HG02973 (cell line): ENCODE data around the gene U2AF2.

Experiments
- ATAC-seq: cut with Tn5 transposase; IDR thresholded peaks from one replicate; pipeline ENCODE4 v1.9.1; 2021; ENCODE audit warnings: moderate library complexity; ENCODE audit not compliant: unreplicated experiment

Gene U2AF2

DNA sequence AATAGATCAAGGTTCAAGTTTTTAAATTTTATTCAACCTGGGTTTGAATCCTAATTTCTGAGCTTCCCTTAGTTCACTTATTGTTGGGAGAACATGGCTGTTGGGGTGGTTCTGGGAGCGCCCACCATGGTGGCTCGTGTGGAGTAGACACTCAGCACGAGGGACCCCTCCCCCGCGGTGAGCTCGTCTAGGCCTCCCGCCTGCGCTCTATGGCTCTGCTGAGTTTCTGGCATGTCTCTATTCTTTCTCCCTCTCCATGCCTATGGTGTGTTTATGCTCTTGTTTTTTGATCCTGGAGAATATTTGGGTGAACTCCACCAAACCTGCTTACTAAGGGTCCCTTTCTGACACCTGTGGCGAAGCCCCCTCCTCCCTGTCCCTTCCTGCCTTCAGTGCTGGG lies 18.6 kb downstream of the U2AF2 start:
- ATAC-seq: no peak

DNA sequence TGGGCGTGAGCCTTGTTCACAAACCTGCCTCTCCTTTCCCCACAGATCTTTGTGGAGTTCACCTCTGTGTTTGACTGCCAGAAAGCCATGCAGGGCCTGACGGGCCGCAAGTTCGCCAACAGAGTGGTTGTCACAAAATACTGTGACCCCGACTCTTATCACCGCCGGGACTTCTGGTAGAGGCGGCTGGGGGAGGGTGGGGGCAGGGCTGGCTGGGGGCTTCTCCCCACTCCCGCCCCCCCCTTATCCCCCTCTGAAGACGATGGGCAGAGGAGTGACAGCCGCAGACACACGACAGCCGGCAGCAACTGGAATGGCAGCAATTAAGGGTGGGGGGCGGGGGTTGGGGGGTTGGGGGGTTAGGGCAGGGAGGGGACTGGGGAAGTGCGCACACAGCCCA lies 19.1 kb downstream of the U2AF2 start:
- ATAC-seq: no peak

DNA sequence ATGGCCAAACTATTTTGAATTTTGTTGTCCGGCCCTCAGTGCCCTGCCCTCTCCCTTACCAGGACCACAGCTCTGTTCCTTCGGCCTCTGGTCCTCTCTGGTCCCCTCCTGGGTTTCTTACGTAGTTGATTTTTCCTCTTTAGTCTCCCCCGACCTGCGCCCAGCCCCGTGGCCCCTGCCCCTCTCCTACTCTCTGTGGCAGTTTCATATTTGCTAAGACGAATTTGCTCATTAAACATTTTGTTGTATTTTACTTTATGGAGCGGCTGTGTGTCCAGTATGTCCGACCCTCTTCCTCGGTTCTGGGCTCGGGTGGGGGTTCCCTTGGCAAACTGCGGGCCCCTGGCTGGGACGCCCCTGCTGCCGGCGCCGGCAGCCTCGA lies 19.6 kb downstream of the U2AF2 start:
- ATAC-seq: no peak

DNA sequence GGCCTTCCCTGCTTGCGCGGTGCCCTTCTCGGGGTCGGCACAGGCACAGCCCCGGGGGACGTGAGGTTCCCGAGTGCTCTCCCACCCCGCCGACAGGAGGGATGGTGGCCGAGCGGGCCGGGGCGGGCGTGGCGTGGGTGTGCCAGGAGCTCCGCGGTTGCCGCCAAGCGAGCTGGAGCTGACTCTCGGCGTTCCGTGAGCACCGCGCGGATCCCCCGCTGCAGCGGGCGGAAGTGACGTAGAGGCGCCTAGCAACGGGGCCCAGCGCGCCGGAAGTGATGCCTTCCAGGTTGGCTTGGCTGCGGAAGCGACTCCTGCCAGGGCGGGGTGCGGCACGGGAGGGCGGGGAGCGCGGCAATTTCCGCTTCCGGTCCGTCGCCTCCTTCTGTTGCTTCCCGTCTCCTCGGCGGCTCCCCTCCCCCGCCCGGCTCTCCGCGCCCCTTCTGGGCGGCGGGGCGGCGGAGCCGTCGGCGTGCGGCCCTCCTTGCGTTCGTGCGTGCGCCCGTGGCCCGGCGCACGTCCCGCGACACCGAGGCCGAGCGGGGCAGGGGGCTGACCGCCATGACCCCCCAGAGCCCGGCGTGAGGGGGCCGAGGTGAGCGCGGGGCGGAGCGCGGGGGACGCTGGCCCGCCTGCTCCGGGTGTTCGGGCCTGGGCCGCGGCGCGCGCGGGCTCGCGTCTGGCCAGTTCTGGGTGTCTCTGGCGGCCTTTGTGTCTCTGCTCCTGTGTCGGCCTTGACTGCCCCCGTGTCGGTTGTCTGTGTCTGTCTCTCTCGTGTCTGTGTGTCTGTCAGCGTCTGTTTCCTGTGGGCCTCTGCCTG lies 20.2 kb downstream of the U2AF2 start, which contains the start of gene EPN1:
EPN1 (plus strand) TSS at position 386 of the 820 bp plus-strand sequence. CDS start 3,402 bp downstream, outside the sequence.
- peak; percentile 54 for ATAC-seq

DNA sequence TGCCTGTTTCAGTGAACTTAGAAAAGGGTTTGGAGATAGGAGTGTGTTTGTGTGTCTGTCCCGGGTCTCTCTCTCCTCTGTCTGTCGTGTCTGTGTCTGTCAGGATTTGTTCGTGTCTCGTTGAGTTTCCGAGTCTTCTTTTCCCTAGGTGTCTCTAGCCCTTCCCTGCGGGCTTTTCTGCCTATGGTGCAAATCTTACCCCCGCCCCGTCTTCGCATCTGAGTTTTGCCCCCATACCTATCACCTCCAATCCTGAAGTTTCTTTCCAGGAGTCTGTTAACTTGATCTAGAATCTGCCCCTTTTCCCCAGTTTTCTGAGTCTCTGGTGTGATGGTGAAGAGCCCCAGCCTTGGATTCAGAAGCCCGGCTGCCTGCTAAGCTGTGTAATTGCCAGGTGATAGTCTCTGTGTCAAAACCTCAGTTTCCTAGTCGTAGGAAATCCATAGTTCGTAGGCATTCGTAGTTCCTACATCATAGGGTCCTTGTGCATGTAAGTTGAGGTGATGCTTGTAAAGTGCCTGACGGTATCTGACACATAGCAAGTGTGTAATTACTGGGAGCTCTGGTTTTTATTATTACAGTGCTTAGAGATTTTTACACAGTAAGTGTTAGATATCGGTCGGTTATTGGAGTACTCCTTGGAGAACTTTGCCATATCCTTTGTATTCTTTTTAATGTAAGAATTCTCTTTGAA lies 21.0 kb downstream of the U2AF2 start:
- no peak for ATAC-seq

DNA sequence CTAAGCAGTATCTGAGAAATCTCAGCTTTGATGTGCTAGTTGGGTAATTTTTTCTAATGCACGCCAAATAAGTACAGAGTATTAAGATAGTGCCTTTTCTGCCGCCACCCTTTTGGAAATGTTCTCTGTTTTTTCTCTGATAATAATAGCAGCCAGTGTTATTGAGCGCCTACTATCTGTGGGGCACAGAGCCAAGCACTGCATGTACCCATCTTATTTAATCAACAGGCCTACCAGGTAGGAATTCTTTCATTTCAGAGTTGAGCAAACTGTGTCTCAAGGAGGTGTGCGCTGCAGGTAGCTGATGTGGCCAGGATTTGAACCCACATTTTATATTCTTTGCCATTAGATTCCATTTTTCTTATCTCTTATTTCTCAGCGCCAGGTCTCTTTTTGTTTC lies 21.5 kb downstream of the U2AF2 start:
- no peak for ATAC-seq

DNA sequence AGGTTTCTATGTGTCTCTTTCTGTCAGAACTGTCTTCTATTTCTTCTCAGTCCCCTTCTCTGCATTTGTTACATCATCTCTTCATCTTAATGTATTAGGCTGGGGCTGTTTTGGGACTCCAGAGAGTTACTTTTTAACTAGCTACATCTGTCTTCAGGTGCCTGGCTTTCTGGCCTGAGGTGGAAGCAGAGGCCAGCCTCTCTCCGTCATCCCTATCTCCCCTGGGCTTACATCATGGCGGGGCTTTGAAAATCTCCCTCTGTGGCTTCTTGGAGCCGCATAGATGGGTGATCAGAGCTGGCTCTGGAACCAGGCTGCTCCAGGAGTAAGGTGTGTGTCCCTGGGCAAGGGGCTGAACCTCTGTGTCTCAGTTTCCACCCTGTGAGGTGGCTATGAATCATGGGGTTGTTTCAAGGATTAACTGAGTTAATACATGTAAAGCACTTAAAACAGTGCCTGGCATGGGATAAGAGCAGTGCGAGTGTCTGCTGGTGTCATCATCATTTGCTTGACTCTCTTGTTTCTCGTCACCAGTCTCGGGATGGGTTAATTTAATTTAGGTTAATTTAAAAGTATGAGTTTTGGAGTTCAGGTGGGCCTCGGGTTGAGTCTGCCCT lies 22.2 kb downstream of the U2AF2 start:
- no peak for ATAC-seq

DNA sequence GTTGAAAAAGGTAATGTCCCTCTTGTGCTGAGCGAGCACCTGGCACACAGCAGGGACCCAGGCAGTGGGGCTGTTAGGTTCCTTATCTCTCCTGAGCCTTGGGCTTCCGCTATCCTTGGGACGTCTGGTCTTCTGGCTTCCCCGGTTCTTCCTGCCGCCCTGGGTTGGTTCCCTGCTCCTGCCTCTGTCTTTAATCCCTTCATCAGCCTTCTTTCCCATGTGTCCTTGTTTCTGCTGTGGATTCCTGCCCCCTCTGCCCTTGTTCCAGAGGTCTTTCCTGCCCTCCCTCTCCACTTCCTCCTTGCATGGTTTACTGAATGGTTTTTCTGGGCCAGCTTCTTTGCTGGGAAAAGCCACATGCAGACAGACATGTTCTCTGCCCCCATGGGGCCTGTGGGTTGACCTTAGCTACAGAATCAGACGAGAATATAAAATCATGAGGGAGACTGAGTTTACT lies 22.8 kb downstream of the U2AF2 start:
- ATAC-seq: no peak

DNA sequence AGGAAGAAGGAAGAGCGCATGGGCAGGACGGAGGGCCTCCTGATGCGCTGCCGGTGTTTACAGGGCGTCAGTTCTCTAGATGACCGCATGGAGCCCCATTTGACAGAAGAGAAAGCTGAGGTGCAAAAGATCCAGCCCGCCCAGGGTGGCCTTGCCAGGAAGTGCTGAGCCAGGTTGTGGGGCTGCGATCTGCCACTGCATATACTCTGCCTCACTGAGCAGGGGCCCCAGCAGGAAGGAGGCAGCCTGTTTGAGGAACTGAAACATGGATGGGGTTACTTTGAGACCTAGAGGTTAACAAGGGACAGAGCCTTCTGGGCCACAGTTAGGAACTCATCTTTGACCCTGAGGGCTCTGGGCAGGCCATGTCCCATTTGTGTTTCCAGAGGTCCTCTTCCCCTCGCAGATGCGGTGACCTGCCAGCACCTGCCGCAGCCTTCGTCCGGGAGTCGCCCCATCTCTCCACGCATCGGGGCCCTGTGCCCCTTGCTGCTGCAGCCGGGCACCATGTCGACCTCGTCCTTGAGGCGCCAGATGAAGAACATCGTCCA lies 23.4 kb downstream of the U2AF2 start:
- ATAC-seq: peak; percentile 65

DNA sequence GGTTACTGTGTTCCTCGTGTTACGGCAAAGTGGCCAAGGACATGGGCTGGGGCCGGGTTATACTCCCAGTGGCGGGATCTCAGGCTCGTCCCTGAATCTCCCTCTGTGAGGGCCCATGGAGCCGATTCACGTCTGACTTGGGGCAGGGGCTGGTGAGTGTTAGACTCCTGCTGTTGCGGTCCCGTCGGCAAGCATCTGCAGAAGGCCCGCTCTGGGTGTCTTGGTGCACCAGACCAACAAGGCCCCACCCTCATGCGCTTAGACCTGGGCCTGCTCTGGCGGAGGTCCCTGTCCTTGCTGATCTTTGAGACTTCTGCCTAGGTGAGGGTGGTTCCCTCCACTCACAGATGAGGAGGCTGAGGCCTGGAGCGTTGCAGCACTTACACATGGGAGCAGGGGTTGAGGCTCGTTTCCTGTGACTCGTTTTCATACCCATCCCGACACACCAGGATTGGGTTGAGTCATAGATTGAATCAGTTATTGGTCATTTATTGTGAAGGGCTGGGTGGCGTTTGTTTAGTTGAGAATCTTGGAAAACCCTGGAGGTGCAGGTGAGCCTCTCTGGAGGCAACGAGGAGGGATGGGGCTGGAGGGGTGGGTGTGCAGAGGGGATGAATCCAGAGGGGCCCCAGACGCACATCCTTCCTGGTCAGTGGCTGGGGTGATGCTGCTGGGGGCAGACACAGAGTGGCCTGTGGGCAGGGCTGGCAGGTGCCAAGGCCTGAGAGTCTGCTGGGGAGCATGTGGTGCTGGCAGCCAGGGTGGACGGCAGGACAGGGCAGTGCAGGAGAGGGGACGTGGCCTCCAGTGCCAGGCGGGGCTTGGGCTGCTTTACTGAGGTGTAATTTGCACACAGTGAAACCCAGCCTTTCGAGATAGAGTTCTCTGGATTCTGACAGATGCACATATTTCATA lies 24.8 kb downstream of the U2AF2 start:
- ATAC-seq: no peak

DNA sequence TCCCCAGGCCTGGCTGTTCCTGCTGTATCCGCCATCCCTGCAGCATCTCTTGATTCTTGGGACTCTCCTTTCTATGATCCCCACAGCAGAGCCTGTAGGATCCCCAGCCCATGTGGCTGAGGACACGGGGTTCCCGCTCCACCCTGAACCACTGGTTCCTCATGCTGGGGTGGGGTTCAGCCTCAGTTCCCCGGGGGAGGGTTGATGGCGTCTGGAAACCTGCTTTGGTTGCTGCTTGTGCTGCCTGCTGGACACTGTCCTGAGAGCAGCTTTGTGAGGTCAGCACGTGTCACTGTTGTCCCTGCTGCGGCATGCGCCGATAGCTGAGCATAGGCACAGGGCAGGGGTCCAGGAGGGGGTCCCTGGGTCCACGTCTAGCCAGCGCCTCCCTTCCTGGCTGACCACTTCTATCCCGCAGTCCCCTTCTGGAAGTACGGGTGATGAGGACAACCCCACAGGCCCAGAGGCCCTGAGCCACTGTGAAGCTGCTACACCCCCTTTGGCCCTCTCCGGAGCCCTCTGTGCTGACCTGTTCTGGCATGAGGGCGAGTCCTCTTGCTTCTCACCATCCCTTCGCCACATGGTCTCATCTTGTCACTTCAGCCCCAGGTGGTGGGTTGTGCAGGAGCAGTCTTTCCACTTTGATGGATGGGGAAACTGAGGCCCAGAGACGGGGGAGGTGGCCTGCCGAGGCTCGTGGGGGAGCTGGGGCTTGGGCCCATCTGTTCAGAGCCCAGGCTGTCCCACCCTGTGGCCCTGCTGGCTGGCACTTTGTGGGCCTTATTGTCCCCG lies 25.7 kb downstream of the U2AF2 start:
- ATAC-seq: no peak

DNA sequence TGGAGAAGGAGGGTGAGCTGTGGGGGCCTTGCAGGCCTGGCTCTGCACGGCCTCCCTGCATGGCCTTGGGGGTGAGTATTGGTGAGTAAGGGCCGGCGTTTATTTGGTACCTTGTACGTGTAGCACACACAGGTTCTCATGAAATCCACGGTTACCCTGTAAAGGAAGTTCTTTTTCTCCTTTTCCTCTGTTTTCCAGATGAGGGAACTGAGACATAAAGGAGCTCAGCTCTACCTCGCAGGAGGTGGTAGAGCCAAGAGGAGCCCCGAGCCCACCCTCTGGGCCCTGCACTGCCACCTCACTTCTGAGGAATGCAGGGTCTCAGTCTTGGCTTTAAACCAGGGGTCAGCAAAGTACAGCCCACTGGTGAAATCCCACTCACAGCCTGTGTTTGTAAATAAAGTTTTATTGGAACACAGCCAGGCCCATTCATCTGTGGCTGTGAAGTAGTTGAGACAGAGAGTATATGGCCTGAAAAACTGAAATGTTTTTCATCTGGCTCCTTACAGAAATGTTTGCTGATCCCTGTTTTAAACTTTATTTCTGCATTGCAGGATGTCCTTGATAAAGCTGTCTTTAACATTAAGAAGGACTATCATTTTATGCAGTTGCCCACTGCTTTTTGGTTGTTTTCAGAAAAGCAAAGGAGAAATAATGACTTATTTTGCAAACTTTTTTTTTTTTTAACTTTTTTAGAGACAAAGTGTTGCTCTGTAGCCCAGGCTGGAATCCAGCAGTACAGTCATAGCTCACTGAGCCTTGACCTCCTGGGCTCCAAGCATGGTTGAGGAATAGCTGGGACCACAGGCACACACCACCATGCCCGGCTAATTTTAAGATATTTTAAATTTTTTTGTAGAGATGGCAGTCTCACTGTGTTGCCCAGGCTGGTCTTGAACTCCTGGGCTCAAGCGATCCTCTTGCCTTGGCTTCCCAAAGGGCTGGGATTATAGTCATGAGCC lies 26.6 kb downstream of the U2AF2 start:
- ATAC-seq: no peak

DNA sequence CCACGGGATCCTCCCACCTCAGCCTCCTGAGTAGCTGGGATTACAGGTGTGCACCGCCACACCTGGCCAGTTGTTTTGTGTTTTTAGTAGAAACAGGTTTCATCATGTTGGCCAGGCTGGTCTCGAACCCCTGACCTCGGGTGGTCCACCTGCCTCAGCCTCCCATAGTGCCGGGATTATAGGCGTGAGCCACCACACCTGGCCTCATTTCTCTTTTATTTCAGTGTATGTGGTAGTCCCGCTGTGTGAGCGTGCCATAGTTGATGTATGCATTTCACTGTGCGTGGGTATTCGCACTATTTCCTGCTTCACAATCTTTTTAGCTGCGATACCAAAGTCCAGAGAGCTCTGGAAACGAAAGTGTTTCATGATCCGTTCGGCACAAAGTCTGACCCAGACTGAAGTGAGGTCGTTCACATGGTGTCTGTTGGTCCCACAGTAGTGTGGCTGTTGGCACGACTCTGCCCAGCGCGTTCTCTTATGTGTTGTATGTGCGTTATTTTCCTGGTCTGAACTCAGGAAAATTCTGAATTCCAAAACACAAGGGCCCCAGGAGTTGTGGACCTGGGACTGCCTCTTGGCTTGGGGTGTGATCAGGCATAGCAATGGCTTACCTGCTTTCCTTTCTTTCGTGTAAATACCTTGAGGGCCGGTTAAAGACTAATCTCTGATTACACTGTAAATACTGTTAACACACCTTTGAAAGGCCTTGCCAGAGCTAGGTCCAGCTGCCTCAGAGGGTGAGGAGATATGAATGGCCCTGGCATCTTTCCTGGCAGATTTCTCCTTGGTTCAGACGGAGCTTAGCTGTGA lies 28.8 kb downstream of the U2AF2 start:
- ATAC-seq: no peak

DNA sequence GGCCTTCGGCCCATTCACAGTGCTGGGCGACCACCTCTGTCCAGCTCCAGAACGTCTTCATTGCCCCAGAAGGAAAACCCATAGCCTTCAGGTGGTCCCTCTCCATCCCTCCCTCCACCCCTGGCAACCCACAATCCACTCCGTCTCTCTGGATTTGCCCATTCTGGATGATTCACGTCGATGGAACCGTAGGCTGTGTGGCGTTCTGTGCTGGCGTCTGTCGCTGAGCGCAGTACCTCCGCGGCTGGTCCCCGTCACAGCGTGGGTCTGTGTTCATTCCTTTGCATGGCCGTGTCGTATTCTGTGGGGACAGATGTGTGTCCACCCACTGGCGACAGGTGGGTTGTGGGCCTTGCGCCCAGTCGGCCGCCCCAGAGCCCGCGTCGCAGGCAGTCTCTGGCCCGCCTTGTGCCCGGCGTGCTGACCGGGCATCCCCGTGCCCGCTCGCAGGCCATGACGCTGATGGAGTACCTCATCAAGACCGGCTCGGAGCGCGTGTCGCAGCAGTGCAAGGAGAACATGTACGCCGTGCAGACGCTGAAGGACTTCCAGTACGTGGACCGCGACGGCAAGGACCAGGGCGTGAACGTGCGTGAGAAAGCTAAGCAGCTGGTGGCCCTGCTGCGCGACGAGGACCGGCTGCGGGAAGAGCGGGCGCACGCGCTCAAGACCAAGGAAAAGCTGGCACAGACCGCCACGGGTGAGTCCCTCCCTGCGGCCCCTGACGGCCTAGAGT lies 30.3 kb downstream of the U2AF2 start:
- ATAC-seq: no peak

DNA sequence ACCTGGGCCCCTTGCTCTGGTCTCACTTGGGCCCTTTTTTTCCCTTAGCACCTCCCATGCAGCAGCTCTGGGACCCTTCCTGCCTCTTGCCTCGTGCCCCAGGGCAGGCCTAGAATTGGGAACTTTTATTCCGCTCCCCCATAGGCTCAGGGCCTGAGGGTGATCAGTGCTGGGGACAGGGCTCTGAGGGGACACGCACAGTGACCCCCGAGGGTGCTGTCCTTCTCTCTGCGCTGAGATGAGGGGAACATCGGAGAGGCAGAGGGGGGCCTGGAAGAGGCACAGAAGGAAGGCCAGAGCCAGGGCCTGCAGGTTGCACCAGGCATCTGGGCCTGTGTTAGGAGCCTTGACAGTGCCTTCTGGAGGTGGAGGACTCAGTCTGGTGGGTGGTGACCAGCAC lies 30.9 kb downstream of the U2AF2 start:
- no peak for ATAC-seq

DNA sequence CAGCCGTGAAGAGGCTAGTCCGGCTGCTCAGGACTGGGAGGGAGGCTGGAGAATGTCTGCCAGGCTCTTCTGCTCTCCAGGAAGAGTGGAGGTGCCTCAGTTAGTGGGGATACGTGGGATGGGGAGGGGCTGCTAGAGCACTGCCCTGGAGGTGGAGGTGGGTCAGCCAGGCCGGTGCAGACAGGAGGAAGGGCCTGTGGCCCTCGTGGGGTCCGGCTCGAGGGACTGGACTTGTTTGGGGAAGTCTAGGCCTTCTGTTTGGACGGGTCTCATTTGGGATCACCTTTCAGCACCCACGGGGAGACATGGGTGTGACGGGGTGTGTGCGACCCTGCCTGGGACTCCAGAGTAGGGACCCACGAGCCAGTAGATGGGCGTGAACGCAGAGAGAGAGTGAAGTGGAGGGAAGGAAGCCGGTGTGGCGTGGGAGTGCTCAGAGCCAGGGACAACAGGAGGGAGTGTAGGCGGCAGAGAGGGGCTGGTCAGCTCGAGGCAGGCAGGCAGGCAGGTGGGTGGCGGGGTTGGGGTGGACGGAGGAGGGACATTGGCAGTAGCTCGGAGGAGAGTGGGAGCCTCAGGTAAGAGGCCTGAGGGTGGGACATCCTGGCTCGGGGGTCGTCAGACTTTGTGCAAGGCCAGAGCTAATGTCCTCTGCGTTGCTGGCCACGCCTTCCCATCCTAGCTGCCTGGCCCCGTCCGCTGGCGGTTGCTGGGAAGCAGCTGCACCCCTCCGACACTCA lies 31.6 kb downstream of the U2AF2 start:
- ATAC-seq: no peak
